GM23338 (cell line): ENCODE measurements around the gene PACSIN3. TPM values are rescaled to one million over a fixed set of nuclear protein-coding genes. Genes with fewer than 3 reads are reported as not detected.

ENCODE experiments used
- ATAC-seq: fragments of 200-7000 bp; cut with Tn5 transposase; 3 replicates; pipeline ENCODE4 v1.9.1; 2020
- DNase-seq: peaks from one replicate; pipeline ENCODE4 v3.0.0-alpha.2; 2015; ENCODE audit warnings: low spot score
- H2AFZ ChIP-seq: fragments of 200-600 bp; sonication (generic); 2 replicates; pipeline ENCODE4 v1.8.0; 2016; ENCODE audit warnings: antibody characterized with exemption, mild to moderate bottlenecking, moderate library complexity
- H3F3A ChIP-seq: fragments of 200-600 bp; sonication (generic); replicated peaks from 2 replicates; pipeline ENCODE4 v1.8.0; 2017; ENCODE audit warnings: antibody characterized with exemption, mixed run types, low read depth
- H3K27ac ChIP-seq: fragments of 200-600 bp; sonication (generic); 2 replicates; pipeline ENCODE4 v1.6.1; 2016; ENCODE audit warnings: low read depth
- H3K27me3 ChIP-seq: fragments of 200-600 bp; sonication (generic); 2 replicates; pipeline ENCODE4 v1.8.0; 2016; ENCODE audit warnings: mild to moderate bottlenecking, mixed run types, moderate library complexity; ENCODE audit not compliant: insufficient read depth
- H3K36me3 ChIP-seq: fragments of 200-600 bp; sonication (generic); 2 replicates; pipeline ENCODE4 v1.8.0; 2016; ENCODE audit warnings: mild to moderate bottlenecking; ENCODE audit not compliant: insufficient read depth
- H3K4me1 ChIP-seq: fragments of 200-600 bp; sonication (generic); 2 replicates; pipeline ENCODE4 v1.8.0; 2016; ENCODE audit warnings: mild to moderate bottlenecking, moderate library complexity; ENCODE audit not compliant: insufficient read depth
- H3K4me2 ChIP-seq: fragments of 200-600 bp; sonication (generic); 2 replicates; pipeline ENCODE4 v1.7.1; 2017; ENCODE audit warnings: mixed run types
- H3K4me3 ChIP-seq: fragments of 200-600 bp; sonication (generic); 2 replicates; pipeline ENCODE4 v1.6.1; 2016; ENCODE audit warnings: mixed run types
- H3K79me2 ChIP-seq: fragments of 200-600 bp; sonication (generic); replicated peaks from 2 replicates; pipeline ENCODE4 v1.8.0; 2017; ENCODE audit warnings: mild to moderate bottlenecking; ENCODE audit not compliant: insufficient read depth
- H3K9me2 ChIP-seq: fragments of 200-600 bp; sonication (generic); 2 replicates; pipeline ENCODE4 v1.8.0; 2017; ENCODE audit not compliant: insufficient read depth
- H4K20me1 ChIP-seq: fragments of 200-600 bp; sonication (generic); replicated peaks from 2 replicates; pipeline ENCODE4 v1.8.0; 2017; ENCODE audit warnings: mild to moderate bottlenecking; ENCODE audit not compliant: insufficient read depth
- H3K27ac Mint-ChIP-seq: 2 replicates; pipeline ENCODE4 v1.8.0; 2020; ENCODE audit warnings: inconsistent platforms, mild to moderate bottlenecking, moderate library complexity, mixed read lengths
- H3K27me3 Mint-ChIP-seq: 3 replicates; pipeline ENCODE4 v1.8.0; 2022; ENCODE audit warnings: low read depth, mild to moderate bottlenecking, moderate library complexity, mixed read lengths, inconsistent platforms; ENCODE audit not compliant: insufficient read depth, poor library complexity
- H3K36me3 Mint-ChIP-seq: 3 replicates; pipeline ENCODE4 v1.8.0; 2021; ENCODE audit warnings: low read depth, mild to moderate bottlenecking, inconsistent platforms, moderate library complexity, mixed read lengths
- H3K4me1 Mint-ChIP-seq: 3 replicates; pipeline ENCODE4 v1.8.0; 2020; ENCODE audit warnings: mild to moderate bottlenecking, inconsistent platforms, mixed read lengths
- H3K4me3 Mint-ChIP-seq: 3 replicates; pipeline ENCODE4 v1.8.0; 2021; ENCODE audit warnings: moderate library complexity, mild to moderate bottlenecking, inconsistent platforms, mixed read lengths
- H3K9me3 Mint-ChIP-seq: 3 replicates; pipeline ENCODE4 v1.8.0; 2020; ENCODE audit warnings: moderate library complexity, mild to moderate bottlenecking, inconsistent platforms, mixed read lengths
- CREB1 ChIP-seq: fragments of 250-450 bp; sonication (Bioruptor Pico); IDR thresholded peaks from 2 replicates; pipeline ENCODE4 v1.5.0; 2020; ENCODE audit warnings: low read depth, mild to moderate bottlenecking, moderate library complexity
- CTCF ChIP-seq, 2 experiments: fragments of 200-600 bp in 1 of 2; sonication (generic) in 1 of 2; conservative IDR thresholded peaks; 2 replicates each; pipeline versions ENCODE4 v1.5.1 to v1.6.1; 2016 to 2017; ENCODE audit warnings: antibody characterized with exemption in 2 of 2, low read depth in 2 of 2, mild to moderate bottlenecking in 2 of 2, moderate library complexity in 1 of 2
- ETS1 ChIP-seq: IDR thresholded peaks from 2 replicates; pipeline ENCODE4 v1.6.1; 2016; ENCODE audit warnings: antibody characterized with exemption
- EZH2 ChIP-seq: fragments of 200-600 bp; sonication (generic); IDR thresholded peaks from one replicate; pipeline ENCODE4 v1.8.0; 2017; ENCODE audit warnings: antibody characterized with exemption, mild to moderate bottlenecking, low read depth; ENCODE audit not compliant: unreplicated experiment
- EZH2phosphoT487 ChIP-seq: fragments of 200-600 bp; sonication (generic); IDR thresholded peaks from one replicate; pipeline ENCODE4 v1.8.1; 2018; ENCODE audit warnings: antibody characterized with exemption; ENCODE audit not compliant: unreplicated experiment
- JUNB ChIP-seq: IDR thresholded peaks from one replicate; pipeline ENCODE4 v1.6.1; 2016; ENCODE audit warnings: antibody characterized with exemption; ENCODE audit not compliant: unreplicated experiment
- NANOG ChIP-seq: IDR thresholded peaks from 2 replicates; pipeline ENCODE4 v1.6.1; 2016; ENCODE audit warnings: antibody characterized with exemption, borderline replicate concordance
- POLR2AphosphoS5 ChIP-seq: IDR thresholded peaks from 2 replicates; pipeline ENCODE4 v1.6.1; 2016; ENCODE audit warnings: antibody characterized with exemption, low read depth
- STAT1 ChIP-seq: IDR thresholded peaks from one replicate; pipeline ENCODE4 v1.6.1; 2016; ENCODE audit warnings: antibody characterized with exemption; ENCODE audit not compliant: unreplicated experiment
- ZNF114 ChIP-seq: fragments of 250-450 bp; sonication (Bioruptor Pico); IDR thresholded peaks from 2 replicates; pipeline ENCODE4 v1.5.0; 2020; ENCODE audit warnings: mild to moderate bottlenecking, moderate library complexity
- ZNF331 ChIP-seq: fragments of 250-450 bp; sonication (Bioruptor Pico); IDR thresholded peaks from 2 replicates; pipeline ENCODE4 v1.5.0; 2020; ENCODE audit warnings: low read depth, mild to moderate bottlenecking, moderate library complexity
- polyA plus RNA-seq: library from polyadenylated mRNA; unstranded; fragments of >200 nt; fragmentation: Nextera tagmentation; extraction: Ambion mirVana; gene quantifications from 2 replicates; pipeline ENCODE4 v1.2.1, GENCODE V29; 2016
- total RNA-seq: library from RNA; depleted of rRNA; stranded (reverse); fragments of >200 nt; shearing (Covaris generic); gene quantifications from 2 replicates; pipeline ENCODE4 v1.2.3, GENCODE V29; 2014
- TF ChIP-seq, protein P1 (sequence below): IDR thresholded peaks from one replicate; pipeline ENCODE4 v1.6.1; 2018; ENCODE audit warnings: antibody characterized with exemption; ENCODE audit not compliant: unreplicated experiment
- TF ChIP-seq, protein P2 (sequence below): fragments of 250-450 bp; sonication (Bioruptor Pico); IDR thresholded peaks from 2 replicates; pipeline ENCODE4 v1.5.0; 2020; ENCODE audit warnings: mild to moderate bottlenecking, moderate library complexity

The PACSIN3 gene
- total and polyA plus RNA-seq, 2 experiments from 2014 or later, result 39.6 to 72.1 TPM

- Histone ChIP-seq H3K27ac (no peak overlapping the region), H3K4me1 (no peaks in the 10 kb centered on the region), H3K4me3 (no peak overlapping the region), H4K20me1 (no peaks in the 10 kb centered on the region), H3K36me3 (no peaks in the 10 kb centered on the region), H3K27me3 (no peaks in the 10 kb centered on the region), H2AFZ (no peak overlapping the region), H3K4me2 (no peak overlapping the region), H3F3A (no peaks in the 10 kb centered on the region), H3K79me2 (no peaks in the 10 kb centered on the region), H3K9me2 (no peaks in the 10 kb centered on the region)
- no peaks in the 10 kb centered on the region for H3K4me1 Mint-ChIP-seq
- no peak for TF ChIP-seq EZH2phosphoT487
- no peak for TF ChIP-seq EZH2
- TF ChIP-seq ZNF331 (CRISPR knock-in tag), result no peak
- no peak for TF ChIP-seq ETS1
- TF ChIP-seq, protein P1, sequence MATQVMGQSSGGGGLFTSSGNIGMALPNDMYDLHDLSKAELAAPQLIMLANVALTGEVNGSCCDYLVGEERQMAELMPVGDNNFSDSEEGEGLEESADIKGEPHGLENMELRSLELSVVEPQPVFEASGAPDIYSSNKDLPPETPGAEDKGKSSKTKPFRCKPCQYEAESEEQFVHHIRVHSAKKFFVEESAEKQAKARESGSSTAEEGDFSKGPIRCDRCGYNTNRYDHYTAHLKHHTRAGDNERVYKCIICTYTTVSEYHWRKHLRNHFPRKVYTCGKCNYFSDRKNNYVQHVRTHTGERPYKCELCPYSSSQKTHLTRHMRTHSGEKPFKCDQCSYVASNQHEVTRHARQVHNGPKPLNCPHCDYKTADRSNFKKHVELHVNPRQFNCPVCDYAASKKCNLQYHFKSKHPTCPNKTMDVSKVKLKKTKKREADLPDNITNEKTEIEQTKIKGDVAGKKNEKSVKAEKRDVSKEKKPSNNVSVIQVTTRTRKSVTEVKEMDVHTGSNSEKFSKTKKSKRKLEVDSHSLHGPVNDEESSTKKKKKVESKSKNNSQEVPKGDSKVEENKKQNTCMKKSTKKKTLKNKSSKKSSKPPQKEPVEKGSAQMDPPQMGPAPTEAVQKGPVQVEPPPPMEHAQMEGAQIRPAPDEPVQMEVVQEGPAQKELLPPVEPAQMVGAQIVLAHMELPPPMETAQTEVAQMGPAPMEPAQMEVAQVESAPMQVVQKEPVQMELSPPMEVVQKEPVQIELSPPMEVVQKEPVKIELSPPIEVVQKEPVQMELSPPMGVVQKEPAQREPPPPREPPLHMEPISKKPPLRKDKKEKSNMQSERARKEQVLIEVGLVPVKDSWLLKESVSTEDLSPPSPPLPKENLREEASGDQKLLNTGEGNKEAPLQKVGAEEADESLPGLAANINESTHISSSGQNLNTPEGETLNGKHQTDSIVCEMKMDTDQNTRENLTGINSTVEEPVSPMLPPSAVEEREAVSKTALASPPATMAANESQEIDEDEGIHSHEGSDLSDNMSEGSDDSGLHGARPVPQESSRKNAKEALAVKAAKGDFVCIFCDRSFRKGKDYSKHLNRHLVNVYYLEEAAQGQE, result no peak
- no peak for TF ChIP-seq CTCF (conservative IDR thresholded peaks at IDR 0.05; ENCODE audit: low read depth in 2 of 2)
- TF ChIP-seq CREB1 (CRISPR knock-in tag), result no peak
- TF ChIP-seq, protein P2, sequence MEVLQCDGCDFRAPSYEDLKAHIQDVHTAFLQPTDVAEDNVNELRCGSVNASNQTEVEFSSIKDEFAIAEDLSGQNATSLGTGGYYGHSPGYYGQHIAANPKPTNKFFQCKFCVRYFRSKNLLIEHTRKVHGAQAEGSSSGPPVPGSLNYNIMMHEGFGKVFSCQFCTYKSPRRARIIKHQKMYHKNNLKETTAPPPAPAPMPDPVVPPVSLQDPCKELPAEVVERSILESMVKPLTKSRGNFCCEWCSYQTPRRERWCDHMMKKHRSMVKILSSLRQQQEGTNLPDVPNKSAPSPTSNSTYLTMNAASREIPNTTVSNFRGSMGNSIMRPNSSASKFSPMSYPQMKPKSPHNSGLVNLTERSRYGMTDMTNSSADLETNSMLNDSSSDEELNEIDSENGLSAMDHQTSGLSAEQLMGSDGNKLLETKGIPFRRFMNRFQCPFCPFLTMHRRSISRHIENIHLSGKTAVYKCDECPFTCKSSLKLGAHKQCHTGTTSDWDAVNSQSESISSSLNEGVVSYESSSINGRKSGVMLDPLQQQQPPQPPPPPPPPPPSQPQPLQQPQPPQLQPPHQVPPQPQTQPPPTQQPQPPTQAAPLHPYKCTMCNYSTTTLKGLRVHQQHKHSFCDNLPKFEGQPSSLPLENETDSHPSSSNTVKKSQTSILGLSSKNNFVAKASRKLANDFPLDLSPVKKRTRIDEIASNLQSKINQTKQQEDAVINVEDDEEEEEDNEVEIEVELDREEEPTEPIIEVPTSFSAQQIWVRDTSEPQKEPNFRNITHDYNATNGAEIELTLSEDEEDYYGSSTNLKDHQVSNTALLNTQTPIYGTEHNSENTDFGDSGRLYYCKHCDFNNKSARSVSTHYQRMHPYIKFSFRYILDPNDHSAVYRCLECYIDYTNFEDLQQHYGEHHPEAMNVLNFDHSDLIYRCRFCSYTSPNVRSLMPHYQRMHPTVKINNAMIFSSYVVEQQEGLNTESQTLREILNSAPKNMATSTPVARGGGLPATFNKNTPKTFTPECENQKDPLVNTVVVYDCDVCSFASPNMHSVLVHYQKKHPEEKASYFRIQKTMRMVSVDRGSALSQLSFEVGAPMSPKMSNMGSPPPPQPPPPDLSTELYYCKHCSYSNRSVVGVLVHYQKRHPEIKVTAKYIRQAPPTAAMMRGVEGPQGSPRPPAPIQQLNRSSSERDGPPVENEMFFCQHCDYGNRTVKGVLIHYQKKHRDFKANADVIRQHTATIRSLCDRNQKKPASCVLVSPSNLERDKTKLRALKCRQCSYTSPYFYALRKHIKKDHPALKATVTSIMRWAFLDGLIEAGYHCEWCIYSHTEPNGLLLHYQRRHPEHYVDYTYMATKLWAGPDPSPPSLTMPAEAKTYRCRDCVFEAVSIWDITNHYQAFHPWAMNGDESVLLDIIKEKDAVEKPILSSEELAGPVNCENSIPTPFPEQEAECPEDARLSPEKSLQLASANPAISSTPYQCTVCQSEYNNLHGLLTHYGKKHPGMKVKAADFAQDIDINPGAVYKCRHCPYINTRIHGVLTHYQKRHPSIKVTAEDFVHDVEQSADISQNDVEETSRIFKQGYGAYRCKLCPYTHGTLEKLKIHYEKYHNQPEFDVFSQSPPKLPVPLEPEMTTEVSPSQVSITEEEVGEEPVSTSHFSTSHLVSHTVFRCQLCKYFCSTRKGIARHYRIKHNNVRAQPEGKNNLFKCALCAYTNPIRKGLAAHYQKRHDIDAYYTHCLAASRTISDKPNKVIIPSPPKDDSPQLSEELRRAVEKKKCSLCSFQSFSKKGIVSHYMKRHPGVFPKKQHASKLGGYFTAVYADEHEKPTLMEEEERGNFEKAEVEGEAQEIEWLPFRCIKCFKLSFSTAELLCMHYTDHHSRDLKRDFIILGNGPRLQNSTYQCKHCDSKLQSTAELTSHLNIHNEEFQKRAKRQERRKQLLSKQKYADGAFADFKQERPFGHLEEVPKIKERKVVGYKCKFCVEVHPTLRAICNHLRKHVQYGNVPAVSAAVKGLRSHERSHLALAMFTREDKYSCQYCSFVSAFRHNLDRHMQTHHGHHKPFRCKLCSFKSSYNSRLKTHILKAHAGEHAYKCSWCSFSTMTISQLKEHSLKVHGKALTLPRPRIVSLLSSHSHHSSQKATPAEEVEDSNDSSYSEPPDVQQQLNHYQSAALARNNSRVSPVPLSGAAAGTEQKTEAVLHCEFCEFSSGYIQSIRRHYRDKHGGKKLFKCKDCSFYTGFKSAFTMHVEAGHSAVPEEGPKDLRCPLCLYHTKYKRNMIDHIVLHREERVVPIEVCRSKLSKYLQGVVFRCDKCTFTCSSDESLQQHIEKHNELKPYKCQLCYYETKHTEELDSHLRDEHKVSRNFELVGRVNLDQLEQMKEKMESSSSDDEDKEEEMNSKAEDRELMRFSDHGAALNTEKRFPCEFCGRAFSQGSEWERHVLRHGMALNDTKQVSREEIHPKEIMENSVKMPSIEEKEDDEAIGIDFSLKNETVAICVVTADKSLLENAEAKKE (CRISPR knock-in tag), result no peak
- no peak for TF ChIP-seq STAT1
- no peak for TF ChIP-seq POLR2AphosphoS5
- no peak for TF ChIP-seq ZNF114 (CRISPR knock-in tag)
- no peak for TF ChIP-seq NANOG
- no peak for TF ChIP-seq JUNB
- H3K4me3 Mint-ChIP-seq, result no peak overlapping the region
- peaks cover 3% of the 10 kb centered on the region for H3K27me3 Mint-ChIP-seq
- ATAC-seq (no peak), DNase-seq (no peak)
- no peaks in the 10 kb centered on the region; the same call in 2 of the 3 replicates for H3K36me3 Mint-ChIP-seq
- no peak overlapping the region for H3K27ac Mint-ChIP-seq
- no peaks in the 10 kb centered on the region for H3K9me3 Mint-ChIP-seq
These were observed 49.3 kb downstream of the PACSIN3 start for GRCh38 chr11:47136921-47137320.
